Measurements from ENCODE around the gene ANTKMT. TPM values are rescaled to one million over a fixed set of nuclear protein-coding genes. Genes with fewer than 3 reads are reported as not detected.
"Not testable (repeated sequence)": the region's sequence is repeated elsewhere in the genome, so short reads cannot be mapped to it uniquely, and the experiment has no call there.

The ANTKMT gene
- total RNA-seq, 1 donor from 2014 or later = 42.4 TPM

GRCh38 chr16:684961-685696, 35.8 kb upstream of the ANTKMT start:
- no peak for DNase-seq (ENCODE audit: low read depth)
- H3K4me3 ChIP-seq (ENCODE audit: low read depth, low read length) = peak overlapping the region; percentile 81
- no peaks in the 10 kb centered on the region for H3K27me3 ChIP-seq (ENCODE audit: control insufficient read depth, insufficient read depth, low read length)
- no peak for TF ChIP-seq CTCF (IDR thresholded peaks at IDR 0.05; ENCODE audit: insufficient read depth, low read length, poor library complexity, severe bottlenecking)
- peaks cover 1% of the 10 kb centered on the region for H3K36me3 ChIP-seq (ENCODE audit: control insufficient read depth, insufficient read depth, low read length)

GRCh38 chr16:685967-686366, 35.0 kb upstream of the ANTKMT start:
- Histone ChIP-seq H3K4me3 (ENCODE audit: low read depth, low read length) (no peak overlapping the region), H3K36me3 (ENCODE audit: control insufficient read depth, insufficient read depth, low read length) (peaks cover 1% of the 10 kb centered on the region), H3K27me3 (ENCODE audit: control insufficient read depth, insufficient read depth, low read length) (no peaks in the 10 kb centered on the region)
- no peak for DNase-seq (ENCODE audit: low read depth)
- TF ChIP-seq CTCF (IDR thresholded peaks at IDR 0.05; ENCODE audit: insufficient read depth, low read length, poor library complexity, severe bottlenecking) = peak; percentile 57

DNA sequence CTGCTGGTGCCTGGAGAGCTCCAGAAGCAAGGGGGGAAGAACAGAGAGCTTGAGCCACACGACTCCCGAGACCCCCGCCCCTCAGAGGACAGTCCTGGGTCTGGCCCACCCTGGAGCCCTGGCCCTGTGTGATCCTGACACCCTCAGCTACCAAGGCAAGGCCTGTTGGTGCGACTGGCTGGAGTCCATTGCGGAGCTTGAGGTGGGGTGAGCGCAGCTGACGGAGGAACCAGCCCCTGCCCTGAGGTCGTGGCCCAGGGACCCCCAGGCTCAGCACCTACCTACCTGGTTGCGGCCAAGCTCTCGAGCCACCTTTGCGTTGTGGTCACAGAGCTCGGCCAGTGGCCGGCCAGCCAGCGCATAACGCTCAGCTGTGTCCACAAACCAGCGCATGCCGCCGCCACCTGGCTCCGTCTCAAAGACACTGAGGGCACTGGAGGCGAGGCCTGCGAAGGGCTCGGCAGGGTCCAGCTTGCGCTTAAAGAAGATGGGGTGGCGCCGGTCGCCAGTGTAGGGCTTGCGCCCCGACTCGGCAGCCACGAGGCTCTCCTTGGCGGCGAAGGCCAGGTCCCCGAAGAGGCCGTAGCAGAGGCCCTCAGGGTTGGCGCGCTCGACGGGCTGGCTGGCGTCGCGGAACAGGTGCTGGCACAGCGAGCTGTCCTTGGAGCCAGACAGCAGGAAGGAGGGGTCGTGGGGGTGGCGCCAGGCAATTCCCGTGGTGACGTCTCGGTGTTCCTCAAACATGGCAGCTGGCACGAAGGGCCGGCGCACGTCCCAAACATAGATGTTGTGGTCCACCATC, 34.3 kb upstream of the ANTKMT start:
- H3K27me3 ChIP-seq (ENCODE audit: control insufficient read depth, insufficient read depth, low read length) = no peaks in the 10 kb centered on the region
- H3K36me3 ChIP-seq (ENCODE audit: control insufficient read depth, insufficient read depth, low read length) = peaks cover 1% of the 10 kb centered on the region
- TF ChIP-seq CTCF (IDR thresholded peaks at IDR 0.05; ENCODE audit: insufficient read depth, low read length, poor library complexity, severe bottlenecking) = no peak
- no peak for DNase-seq (ENCODE audit: low read depth)
- H3K4me3 ChIP-seq (ENCODE audit: low read depth, low read length) = no peak overlapping the region

- peaks cover 1% of the 10 kb centered on the region for H3K36me3 ChIP-seq (ENCODE audit: control insufficient read depth, insufficient read depth, low read length)
- no peak for DNase-seq (ENCODE audit: low read depth)
- H3K27me3 ChIP-seq (ENCODE audit: control insufficient read depth, insufficient read depth, low read length) = peaks cover 4% of the 10 kb centered on the region
- H3K4me3 ChIP-seq (ENCODE audit: low read depth, low read length) = no peak overlapping the region
- no peak for TF ChIP-seq CTCF (IDR thresholded peaks at IDR 0.05; ENCODE audit: insufficient read depth, low read length, poor library complexity, severe bottlenecking)
Observed at GRCh38 chr16:687499-687898, 33.4 kb upstream of the ANTKMT start.

GRCh38 chr16:689175-689897, 31.6 kb upstream of the ANTKMT start:
- no peak for TF ChIP-seq CTCF (IDR thresholded peaks at IDR 0.05; ENCODE audit: insufficient read depth, low read length, poor library complexity, severe bottlenecking)
- DNase-seq (ENCODE audit: low read depth) = no peak
- Histone ChIP-seq H3K27me3 (ENCODE audit: control insufficient read depth, insufficient read depth, low read length) (peaks cover 18% of the 10 kb centered on the region), H3K4me3 (ENCODE audit: low read depth, low read length) (peak overlapping the region; percentile 71), H3K36me3 (ENCODE audit: control insufficient read depth, insufficient read depth, low read length) (no peaks in the 10 kb centered on the region)

- not testable (repeated sequence) for DNase-seq (ENCODE audit: low read depth); H3K4me3 ChIP-seq (ENCODE audit: low read depth, low read length); H3K36me3 ChIP-seq (ENCODE audit: control insufficient read depth, insufficient read depth, low read length)
- peaks cover 36% of the 10 kb centered on the region for H3K27me3 ChIP-seq (ENCODE audit: control insufficient read depth, insufficient read depth, low read length)
Observed at GRCh38 chr16:691242-691641, 29.7 kb upstream of the ANTKMT start.
